Germinal center (tissue), 1 donor: ENCODE measurements around the gene FRZB.

Experiments used
- DNase-seq: peaks from one replicate; pipeline ENCODE4 v3.0.0; 2012; ENCODE audit warnings: mixed read lengths, low spot score

The FRZB gene

GRCh38 chr2:182834293-182834692 lies 32.1 kb downstream of the FRZB start:
- DNase-seq = no peak

GRCh38 chr2:182833084-182833854 lies 33.2 kb downstream of the FRZB start:
- DNase-seq = no peak

DNA sequence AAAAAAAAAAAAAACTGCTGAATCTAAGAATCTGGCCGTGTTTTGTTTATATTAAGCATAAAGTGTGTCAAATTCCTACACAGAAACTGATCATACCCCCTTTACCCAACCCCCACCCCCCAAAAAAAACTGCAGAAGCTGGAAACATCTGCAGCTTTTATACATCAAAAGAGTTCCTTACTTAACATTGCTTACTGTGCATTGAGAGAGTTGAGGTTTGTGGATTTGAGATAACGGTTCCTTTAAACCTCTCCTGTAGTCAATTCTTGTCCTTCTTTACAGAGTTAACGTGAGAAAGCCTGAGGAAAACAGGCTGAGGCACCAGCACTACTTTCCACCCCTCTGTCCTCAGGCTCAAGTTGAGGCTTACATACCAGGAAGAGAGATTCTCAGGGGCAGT lies 34.5 kb downstream of the FRZB start:
- no peak for DNase-seq

GRCh38 chr2:182831101-182831500 lies 35.3 kb downstream of the FRZB start:
- DNase-seq = no peak

GRCh38 chr2:182827182-182827879 lies 39.1 kb downstream of the FRZB start:
- DNase-seq = no peak

GRCh38 chr2:182826496-182826895 lies 39.9 kb downstream of the FRZB start:
- DNase-seq = no peak

DNA sequence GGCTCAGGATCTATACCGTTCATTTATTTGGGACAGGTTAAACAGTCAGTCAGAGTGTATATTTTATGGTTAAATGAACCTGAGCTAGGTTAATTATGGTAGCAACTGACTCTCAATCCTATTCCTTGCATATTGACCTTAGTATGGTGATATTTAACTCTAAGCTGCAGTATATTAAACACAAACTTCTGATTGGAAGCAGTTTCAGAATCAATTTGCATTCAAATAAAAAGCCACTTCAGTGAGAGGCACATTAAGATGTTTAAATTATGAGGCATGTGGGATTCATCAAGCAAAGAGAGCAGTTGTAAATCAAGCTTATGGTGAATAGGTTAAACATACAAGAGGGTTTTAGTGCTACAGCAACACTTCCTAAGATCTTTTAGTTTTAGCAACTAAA lies 40.4 kb downstream of the FRZB start:
- DNase-seq = no peak

GRCh38 chr2:182824767-182825158 lies 41.7 kb downstream of the FRZB start:
- DNase-seq = no peak

DNA sequence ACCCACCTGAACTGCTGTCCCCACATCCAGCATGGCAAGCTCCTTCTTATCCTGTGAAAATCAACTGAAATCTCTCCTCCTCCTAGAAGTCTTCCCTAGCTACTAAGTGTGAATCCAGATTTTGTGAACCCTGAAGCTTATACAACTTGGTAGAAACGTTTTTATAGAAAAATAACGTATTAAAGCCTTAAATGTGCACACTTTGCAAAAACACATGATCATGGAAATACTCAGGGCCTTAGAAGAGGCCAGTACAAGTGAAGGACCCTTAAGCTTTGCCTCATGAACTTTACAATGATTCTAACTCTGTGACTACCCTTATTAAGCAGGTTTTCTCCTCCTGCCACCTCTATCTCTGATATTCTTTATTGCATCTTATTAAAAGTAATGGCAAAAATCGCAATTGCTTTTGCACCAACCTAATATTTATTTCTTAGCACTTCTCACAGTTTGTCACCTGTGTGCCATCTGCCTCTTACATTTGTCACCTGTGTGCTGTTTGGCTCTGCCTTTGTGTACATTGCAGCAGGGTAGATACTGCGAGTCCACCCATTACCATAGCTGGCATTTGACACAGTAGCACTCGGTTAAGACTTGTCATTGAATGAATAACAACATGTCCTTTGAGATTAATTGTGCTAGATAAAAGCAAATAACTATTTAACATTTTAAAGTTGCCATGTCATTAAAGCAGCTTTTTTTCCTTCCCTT lies 42.2 kb downstream of the FRZB start:
- DNase-seq = no peak

DNA sequence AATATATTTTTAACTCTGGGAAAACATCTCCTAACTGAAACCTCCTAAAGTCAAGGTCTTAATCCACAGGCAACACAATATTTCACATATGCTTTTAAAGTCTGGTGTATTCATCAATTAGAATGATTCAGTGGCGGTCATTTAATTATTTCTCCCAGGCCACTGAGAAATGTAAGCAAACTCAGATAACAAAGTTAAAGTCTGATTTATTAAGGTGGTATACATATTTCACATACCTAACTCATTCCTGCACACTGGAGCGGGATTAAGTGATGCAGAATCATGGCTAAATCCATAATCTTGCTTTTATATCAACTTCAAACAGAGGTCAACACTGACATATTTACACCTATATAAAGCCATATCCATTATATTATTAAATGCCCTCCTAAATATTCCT lies 43.7 kb downstream of the FRZB start:
- no peak for DNase-seq

GRCh38 chr2:182821182-182821581 lies 45.3 kb downstream of the FRZB start:
- DNase-seq = no peak

DNA sequence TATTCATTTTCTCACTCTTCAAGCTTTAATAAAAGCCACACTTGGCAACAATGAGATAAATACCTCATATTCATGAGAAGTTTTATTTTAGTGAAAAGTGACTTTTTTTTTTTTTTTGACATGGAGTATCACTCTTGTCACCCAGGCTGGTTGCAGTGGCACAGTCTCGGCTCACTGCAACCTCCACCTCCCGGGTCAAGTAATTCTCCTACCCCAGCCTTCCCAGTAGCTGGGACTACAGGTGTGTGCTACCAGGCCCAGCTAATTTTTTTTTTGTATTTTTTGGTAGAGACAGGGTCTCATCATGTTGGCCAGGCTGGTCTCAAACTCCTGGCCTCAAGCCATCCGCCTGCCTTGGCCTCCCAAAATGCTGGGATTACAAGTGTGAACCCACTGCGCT lies 47.0 kb downstream of the FRZB start:
- no peak for DNase-seq

DNA sequence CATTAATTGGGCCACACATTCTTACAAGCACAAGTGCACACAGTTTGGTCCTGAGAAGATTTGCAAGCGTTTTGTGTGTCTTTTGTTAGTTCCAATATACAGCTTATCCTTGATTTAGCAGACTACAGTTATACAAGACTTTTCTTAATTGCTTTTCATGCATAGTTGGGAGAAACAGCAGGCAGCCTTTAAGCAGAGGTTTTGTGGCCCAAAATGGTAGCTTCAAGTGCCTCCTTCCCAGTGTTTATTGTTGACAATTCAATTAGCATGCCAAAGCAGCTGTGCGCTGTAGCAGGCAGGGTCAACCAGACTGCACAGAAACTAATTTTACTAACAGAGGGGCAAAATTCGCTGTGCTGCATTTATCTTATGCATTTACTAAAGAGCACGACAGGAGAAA lies 47.5 kb downstream of the FRZB start:
- DNase-seq = no peak

DNA sequence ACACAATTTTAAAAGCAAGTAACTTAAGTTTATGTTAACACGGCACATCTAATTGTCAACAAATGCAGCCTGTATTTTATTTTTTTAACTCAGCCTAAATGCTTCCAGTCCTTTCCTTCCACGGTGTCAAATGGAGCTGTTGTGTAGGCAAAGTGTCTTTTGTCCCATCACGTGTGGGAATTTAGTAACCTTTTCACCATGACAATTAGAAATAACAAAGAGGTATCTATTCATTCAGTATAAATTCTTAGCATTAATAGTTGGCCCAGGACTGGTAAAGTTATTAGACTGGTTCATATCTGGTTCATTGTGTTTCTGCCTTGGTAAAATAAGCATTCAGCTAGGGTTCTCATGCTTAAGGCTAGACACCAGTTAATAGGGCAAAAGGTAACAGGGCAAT lies 47.9 kb downstream of the FRZB start:
- DNase-seq = no peak

- DNase-seq = no peak
Observed at GRCh38 chr2:182817558-182817957, 48.9 kb downstream of the FRZB start.

DNA sequence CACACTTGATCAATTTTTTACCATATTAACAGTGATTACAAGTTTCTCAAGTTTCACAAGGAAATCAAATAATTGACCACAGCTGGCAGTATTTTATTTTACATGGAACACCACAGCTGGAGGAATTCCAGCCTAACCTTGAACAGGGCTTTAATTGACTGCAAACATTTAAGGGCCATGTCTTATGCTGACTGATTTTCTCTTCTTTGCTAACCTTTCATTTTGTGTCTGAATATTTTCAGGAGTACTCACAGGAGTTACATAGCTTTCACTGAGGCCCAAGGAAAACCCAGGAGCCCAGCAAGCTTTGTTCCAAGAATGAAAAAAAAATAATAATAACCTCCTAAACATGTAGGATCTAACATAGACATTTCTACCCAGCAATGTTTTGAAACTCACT lies 49.6 kb downstream of the FRZB start:
- DNase-seq = no peak

GRCh38 chr2:182814804-182815203 lies 51.6 kb downstream of the FRZB start:
- DNase-seq = no peak

DNA sequence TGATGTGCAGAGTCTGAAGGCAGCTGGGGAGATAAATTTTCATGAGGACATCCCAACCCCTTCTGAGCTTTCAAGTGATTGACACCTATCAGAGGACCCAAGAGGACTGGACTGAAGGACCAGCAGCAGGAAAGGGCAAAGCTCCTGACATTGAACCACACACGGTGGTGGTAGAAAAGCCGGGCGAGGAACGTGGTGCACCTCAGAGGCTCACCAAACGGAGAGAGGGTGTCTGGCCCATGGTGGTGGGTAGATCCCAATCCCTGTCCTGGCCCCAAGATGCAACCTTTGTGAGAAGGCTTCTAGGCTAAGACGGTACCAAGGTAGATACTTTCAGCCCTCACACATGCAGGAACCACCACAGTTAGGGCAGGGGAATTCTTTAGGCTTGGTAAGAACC lies 52.1 kb downstream of the FRZB start:
- DNase-seq = no peak

GRCh38 chr2:182810087-182810486 lies 56.4 kb downstream of the FRZB start:
- no peak for DNase-seq

DNA sequence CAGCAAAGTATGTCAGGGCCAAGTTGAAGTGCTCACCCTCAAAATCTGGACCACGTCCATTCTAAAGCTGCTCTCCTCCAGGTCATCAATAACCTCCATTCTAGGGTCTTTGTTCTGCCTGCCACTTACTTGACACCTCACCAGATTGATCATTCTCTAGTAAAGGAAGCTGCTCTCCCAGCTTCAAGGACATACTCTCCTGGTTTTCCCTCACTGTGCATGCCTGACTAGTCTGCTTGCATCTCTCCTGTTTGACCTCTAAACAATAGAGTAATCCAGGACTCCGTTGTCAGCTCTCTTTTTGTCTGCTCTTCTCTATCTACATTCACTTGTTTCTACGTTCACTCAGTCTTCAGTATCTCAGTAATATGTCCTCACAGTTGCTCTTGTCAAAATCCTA lies 59.1 kb downstream of the FRZB start:
- no peak for DNase-seq

DNA sequence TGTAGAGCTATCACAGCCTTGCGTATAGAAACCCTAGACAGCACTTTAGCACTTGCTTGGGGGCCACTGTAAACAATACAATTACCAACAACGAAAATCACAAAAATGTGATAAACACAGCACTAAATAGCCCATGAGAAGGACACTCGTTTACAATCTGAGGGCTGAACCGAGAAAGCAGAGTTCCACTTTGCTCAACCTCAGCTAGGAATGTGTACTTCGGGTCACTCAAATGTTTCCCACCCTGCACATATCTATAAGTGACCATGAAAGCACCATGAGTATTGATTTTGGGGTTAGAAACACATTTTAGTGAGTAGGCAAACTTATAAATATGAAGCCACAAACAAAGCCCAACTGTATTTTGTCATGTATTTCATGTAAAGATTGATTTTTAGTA lies 62.3 kb downstream of the FRZB start:
- no peak for DNase-seq

- DNase-seq = no peak
Observed at GRCh38 chr2:182798736-182799135, 67.7 kb downstream of the FRZB start.

GRCh38 chr2:182792441-182792840 lies 74.0 kb downstream of the FRZB start:
- DNase-seq = no peak
